Measurements from ENCODE around the gene FAM120B. TPM values are rescaled to one million over a fixed set of nuclear protein-coding genes. Genes with fewer than 3 reads are reported as not detected.

FAM120B gene
- total and polyA plus RNA-seq, 4 experiments from 2014 or later, result 22.7 to 48.6 (median 40.1) TPM

DNA sequence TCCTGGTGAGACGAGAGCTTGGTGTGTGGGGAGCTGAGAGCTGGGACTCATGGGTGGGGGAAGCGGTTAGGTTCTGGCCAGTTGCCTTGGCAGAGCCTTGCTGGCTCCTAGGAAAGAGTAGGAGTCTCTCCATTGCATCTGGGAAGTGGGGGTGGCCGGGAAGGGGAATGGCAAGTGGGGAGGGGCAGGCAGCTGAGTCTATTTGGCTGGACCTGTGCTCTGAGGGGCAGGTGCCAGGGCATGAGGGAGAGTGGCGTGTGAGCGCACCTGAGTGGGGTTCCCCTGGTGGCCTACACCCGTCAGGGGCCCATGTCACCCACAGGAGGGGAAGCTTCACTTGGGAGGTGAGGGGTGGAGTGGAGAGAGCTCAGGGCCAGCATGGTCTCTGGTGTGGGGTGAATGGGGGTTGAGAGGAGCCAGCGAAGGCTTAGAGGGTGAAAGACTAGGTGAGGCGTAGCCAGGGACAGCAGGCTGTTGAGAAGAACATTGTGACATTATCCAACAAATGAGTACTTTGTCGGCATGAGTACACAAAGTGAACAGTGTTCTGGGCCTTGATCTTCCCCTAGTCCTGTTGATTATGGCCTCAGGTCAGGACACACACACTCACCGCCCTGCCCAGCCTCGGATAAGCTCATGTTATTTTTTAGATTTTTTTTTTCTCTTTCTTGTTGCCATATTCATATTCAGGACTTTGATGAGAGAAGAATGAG lies 59.8 kb downstream of the FAM120B start:
- POLR2A ChIA-PET (ENCODE audit: partially characterized antibody), result no interaction called here

DNA sequence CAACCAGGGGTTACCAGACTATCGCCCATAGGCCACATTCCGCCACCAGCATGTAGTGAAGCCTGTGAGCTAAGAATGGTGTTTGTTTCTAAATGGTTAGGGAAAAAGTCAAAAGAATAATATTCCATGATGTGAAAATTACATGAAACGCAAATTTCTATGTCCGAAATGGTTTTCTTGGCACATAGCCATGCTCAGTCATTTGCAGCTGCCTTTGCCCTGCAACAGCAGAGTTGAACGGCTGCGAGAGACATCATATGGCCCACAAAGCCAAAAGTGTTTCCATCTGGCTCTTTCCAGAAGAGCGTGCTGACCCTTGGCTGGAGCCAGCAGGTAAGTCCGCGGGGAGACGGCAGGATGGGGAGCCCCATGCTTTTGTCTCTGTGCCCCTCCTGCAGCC lies 60.7 kb downstream of the FAM120B start:
- Mint-ChIP-seq H3K4me1 (peaks cover 0 to 7% (median 2%) of the 10 kb centered on the region in 4 donors), H3K9me3 (no peaks in the 10 kb centered on the region), H3K4me3 (no peak overlapping the region), H3K27me3 (no peaks in the 10 kb centered on the region), H3K27ac (no peak overlapping the region), H3K36me3 (peaks cover 29 to 72% of the 10 kb centered on the region in 2 donors)
- no peak overlapping the region for H3K4me3 ChIP-seq (ENCODE audit: low read length in 2 of 2)
- H3K27ac ChIP-seq (ENCODE audit: low read depth, low read length), result no peak overlapping the region
- DNase-seq, result no peak
- peaks cover 12% of the 10 kb centered on the region for H3K36me3 ChIP-seq (ENCODE audit: insufficient read depth, low read length)
- intact Hi-C loops (cut with micrococcal nuclease), result no loop called here
- ChIA-PET POLR2A (ENCODE audit: partially characterized antibody) (no interaction called here), CTCF (ENCODE audit: partially characterized antibody) (interaction anchor here (1.1 kb wide), 1 partner anchor 150 kb away, joined by 4 read pairs; no protein-coding TSS in a partner anchor)
- H3K27me3 ChIP-seq (ENCODE audit: insufficient read depth, low read length), result no peaks in the 10 kb centered on the region
- no peaks in the 10 kb centered on the region for H3K9me3 ChIP-seq (ENCODE audit: control insufficient read depth in 1 of 2, low read length in 2 of 2)
- H3K4me1 ChIP-seq (ENCODE audit: insufficient read depth, low read length), result no peaks in the 10 kb centered on the region

More for the DNA sequence above, 59.8 kb downstream of the FAM120B start:
- Histone ChIP-seq H3K27me3 (ENCODE audit: insufficient read depth, low read length) (no peaks in the 10 kb centered on the region), H3K9me3 (ENCODE audit: control insufficient read depth in 1 of 2, low read length in 2 of 2) (no peaks in the 10 kb centered on the region), H3K27ac (ENCODE audit: low read depth, low read length) (no peak overlapping the region), H3K4me3 (ENCODE audit: low read length in 2 of 2) (no peak overlapping the region), H3K4me1 (ENCODE audit: insufficient read depth, low read length) (no peaks in the 10 kb centered on the region), H3K36me3 (ENCODE audit: insufficient read depth, low read length) (peaks cover 12% of the 10 kb centered on the region)
- H3K36me3 Mint-ChIP-seq, result peaks cover 32 to 76% of the 10 kb centered on the region in 2 donors
- H3K9me3 Mint-ChIP-seq, result no peaks in the 10 kb centered on the region
- H3K4me1 Mint-ChIP-seq, result peaks cover 0 to 7% (median 2%) of the 10 kb centered on the region in 4 donors
- peak overlapping the region in 3 of 7 donors; percentile 12 to 57 (median 37) for H3K27ac Mint-ChIP-seq
- intact Hi-C loops (cut with micrococcal nuclease), result no loop called here
- H3K4me3 Mint-ChIP-seq, result no peak overlapping the region
- H3K27me3 Mint-ChIP-seq, result no peaks in the 10 kb centered on the region
- CTCF ChIA-PET (ENCODE audit: partially characterized antibody), result interaction anchor here (1.1 kb wide), 1 partner anchor 151 kb away, joined by 4 read pairs; no protein-coding TSS in a partner anchor
- DNase-seq, result no peak

DNA sequence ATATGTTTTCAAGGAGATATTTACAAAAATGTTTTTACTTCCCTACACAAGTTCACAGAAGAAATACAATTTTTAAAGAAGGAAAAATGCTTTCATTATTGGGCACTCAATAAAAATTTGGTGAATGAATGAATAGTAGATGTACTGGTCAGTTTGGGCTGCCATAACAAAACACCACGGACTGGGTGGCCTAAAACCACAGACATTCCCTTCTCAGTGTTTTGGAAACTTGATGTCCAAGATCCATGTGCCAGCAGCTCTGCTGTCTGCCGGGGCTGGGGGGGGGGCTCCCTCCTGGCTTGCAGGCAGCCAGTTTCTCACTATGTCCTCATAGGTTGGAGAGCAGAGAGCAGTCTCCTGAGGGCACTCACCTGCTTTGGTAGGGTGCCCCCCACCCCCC lies 62.0 kb downstream of the FAM120B start:
- H3K9me3 ChIP-seq (ENCODE audit: control insufficient read depth in 1 of 2, low read length in 2 of 2), result no peaks in the 10 kb centered on the region
- peaks cover 12% of the 10 kb centered on the region for H3K36me3 ChIP-seq (ENCODE audit: insufficient read depth, low read length)
- Mint-ChIP-seq H3K9me3 (no peaks in the 10 kb centered on the region), H3K27me3 (no peaks in the 10 kb centered on the region), H3K27ac (no peak overlapping the region), H3K4me3 (no peak overlapping the region), H3K4me1 (peaks cover 0 to 7% (median 2%) of the 10 kb centered on the region in 4 donors), H3K36me3 (peaks cover 28 to 69% of the 10 kb centered on the region in 2 donors)
- intact Hi-C loops (cut with micrococcal nuclease), result no loop called here
- POLR2A ChIA-PET (ENCODE audit: partially characterized antibody), result no interaction called here
- H3K27ac ChIP-seq (ENCODE audit: low read depth, low read length), result no peak overlapping the region
- CTCF ChIA-PET (ENCODE audit: partially characterized antibody), result no interaction called here
- no peaks in the 10 kb centered on the region for H3K27me3 ChIP-seq (ENCODE audit: insufficient read depth, low read length)
- no peak overlapping the region for H3K4me3 ChIP-seq (ENCODE audit: low read length in 2 of 2)
- DNase-seq, result no peak
- H3K4me1 ChIP-seq (ENCODE audit: insufficient read depth, low read length), result no peaks in the 10 kb centered on the region

DNA sequence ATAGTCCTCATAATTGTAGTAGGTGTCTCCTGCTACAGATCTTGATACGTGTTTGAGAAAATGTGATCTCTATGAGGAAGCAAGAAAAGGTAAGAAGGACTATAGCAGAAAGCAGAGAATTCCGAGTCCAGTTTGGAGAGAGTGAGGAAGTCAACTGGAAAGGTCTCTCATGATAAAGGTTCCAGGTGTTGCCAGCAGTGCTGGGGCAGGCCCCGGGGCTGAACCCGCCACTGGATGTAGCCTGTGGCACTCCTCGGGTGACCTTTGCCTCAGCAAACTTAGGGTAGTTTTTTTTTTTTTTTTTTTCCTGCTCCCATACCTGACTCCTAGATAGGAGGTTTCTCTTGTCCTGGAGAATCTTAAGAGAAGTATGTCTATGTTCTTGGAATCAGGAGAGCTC lies 62.8 kb downstream of the FAM120B start:
- H3K9me3 ChIP-seq (ENCODE audit: control insufficient read depth in 1 of 2, low read length in 2 of 2), result no peaks in the 10 kb centered on the region
- no peak for DNase-seq
- no peaks in the 10 kb centered on the region for H3K9me3 Mint-ChIP-seq
- no peaks in the 10 kb centered on the region for H3K27me3 ChIP-seq (ENCODE audit: insufficient read depth, low read length)
- H3K4me3 ChIP-seq (ENCODE audit: low read length in 2 of 2), result no peak overlapping the region
- no peak overlapping the region for H3K27ac ChIP-seq (ENCODE audit: low read depth, low read length)
- peaks cover 12% of the 10 kb centered on the region for H3K36me3 ChIP-seq (ENCODE audit: insufficient read depth, low read length)
- POLR2A ChIA-PET (ENCODE audit: partially characterized antibody), result no interaction called here
- no peaks in the 10 kb centered on the region for H3K27me3 Mint-ChIP-seq
- CTCF ChIA-PET (ENCODE audit: partially characterized antibody), result no interaction called here
- H3K36me3 Mint-ChIP-seq, result peaks cover 24 to 68% of the 10 kb centered on the region in 2 donors
- H3K4me1 Mint-ChIP-seq, result peaks cover 0 to 10% (median under 1%) of the 10 kb centered on the region in 4 donors
- peak overlapping the region in 2 of 7 donors; percentile 9 to 26 for H3K27ac Mint-ChIP-seq
- intact Hi-C loops (cut with micrococcal nuclease), result no loop called here
- H3K4me3 Mint-ChIP-seq, result no peak overlapping the region
- no peaks in the 10 kb centered on the region for H3K4me1 ChIP-seq (ENCODE audit: insufficient read depth, low read length)

DNA sequence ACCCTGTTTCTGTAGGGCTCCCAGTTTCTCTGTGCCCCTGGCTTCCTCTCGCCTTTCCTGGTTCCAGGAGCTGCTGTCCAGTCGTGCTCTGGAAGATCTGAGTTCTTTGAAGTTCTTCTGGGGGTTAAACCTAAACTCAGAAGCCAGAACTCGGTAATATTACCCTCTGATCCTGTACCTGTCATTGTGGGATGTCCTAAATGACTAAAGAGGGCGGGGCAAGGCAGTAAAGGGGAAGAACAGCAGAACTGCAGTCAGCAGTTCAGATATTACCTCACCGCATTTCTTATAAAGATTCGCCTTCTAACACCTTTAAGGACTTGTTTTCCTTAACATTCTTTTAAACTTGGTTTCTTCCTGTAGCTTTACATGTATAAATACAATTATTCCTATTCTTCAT lies 63.9 kb downstream of the FAM120B start:
- H3K27ac ChIP-seq (ENCODE audit: low read depth, low read length), result no peak overlapping the region
- H3K36me3 Mint-ChIP-seq, result peaks cover 20 to 64% of the 10 kb centered on the region in 2 donors
- POLR2A ChIA-PET (ENCODE audit: partially characterized antibody), result no interaction called here

DNA sequence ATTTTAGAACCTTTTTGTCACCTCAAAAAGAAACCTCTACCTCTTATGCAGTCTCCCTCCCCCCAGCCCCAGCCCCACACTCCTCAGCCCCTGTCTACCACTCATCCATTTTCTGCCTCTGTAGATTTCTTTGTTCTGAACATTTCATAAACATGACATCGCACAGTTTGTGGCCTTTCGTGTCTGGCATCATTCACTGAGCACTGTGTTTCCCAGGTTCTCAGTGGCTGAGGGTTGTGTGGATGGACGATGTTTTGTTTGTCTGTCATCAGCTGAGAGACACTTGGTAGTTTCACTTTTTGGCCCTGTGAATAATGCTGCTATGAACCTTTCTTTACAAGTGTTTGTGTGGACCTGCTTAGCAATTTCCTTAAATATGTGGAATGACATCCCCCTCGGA lies 64.5 kb downstream of the FAM120B start:
- H3K36me3 Mint-ChIP-seq, result peaks cover 26 to 66% of the 10 kb centered on the region in 2 donors
- no peaks in the 10 kb centered on the region for H3K9me3 Mint-ChIP-seq
- no peak overlapping the region for H3K4me3 Mint-ChIP-seq
- H3K27me3 ChIP-seq (ENCODE audit: insufficient read depth, low read length), result no peaks in the 10 kb centered on the region
- H3K36me3 ChIP-seq (ENCODE audit: insufficient read depth, low read length), result peaks cover 7% of the 10 kb centered on the region
- peaks cover 0 to 9% (median 5%) of the 10 kb centered on the region in 4 donors for H3K4me1 Mint-ChIP-seq
- H3K4me3 ChIP-seq (ENCODE audit: low read length in 2 of 2), result no peak overlapping the region
- ChIA-PET POLR2A (ENCODE audit: partially characterized antibody) (no interaction called here), CTCF (ENCODE audit: partially characterized antibody) (no interaction called here)
- intact Hi-C loops (cut with micrococcal nuclease), result no loop called here
- no peak for DNase-seq
- no peaks in the 10 kb centered on the region for H3K27me3 Mint-ChIP-seq
- H3K9me3 ChIP-seq (ENCODE audit: control insufficient read depth in 1 of 2, low read length in 2 of 2), result no peaks in the 10 kb centered on the region
- no peaks in the 10 kb centered on the region for H3K4me1 ChIP-seq (ENCODE audit: insufficient read depth, low read length)
- H3K27ac ChIP-seq (ENCODE audit: low read depth, low read length), result no peak overlapping the region
- peak overlapping the region in 1 of 7 donors; percentile 51 for H3K27ac Mint-ChIP-seq

More for the DNA sequence above, 63.9 kb downstream of the FAM120B start:
- intact Hi-C loops (cut with micrococcal nuclease), result no loop called here
- CTCF ChIA-PET (ENCODE audit: partially characterized antibody), result no interaction called here
- Histone ChIP-seq H3K27me3 (ENCODE audit: insufficient read depth, low read length) (no peaks in the 10 kb centered on the region), H3K4me3 (ENCODE audit: low read length in 2 of 2) (no peak overlapping the region), H3K36me3 (ENCODE audit: insufficient read depth, low read length) (peaks cover 7% of the 10 kb centered on the region), H3K4me1 (ENCODE audit: insufficient read depth, low read length) (no peaks in the 10 kb centered on the region), H3K9me3 (ENCODE audit: control insufficient read depth in 1 of 2, low read length in 2 of 2) (no peaks in the 10 kb centered on the region)
- H3K4me3 Mint-ChIP-seq, result no peak overlapping the region
- no peak for DNase-seq
- no peaks in the 10 kb centered on the region for H3K27me3 Mint-ChIP-seq
- peaks cover 0 to 6% (median 2%) of the 10 kb centered on the region in 4 donors for H3K4me1 Mint-ChIP-seq
- no peaks in the 10 kb centered on the region for H3K9me3 Mint-ChIP-seq
- H3K27ac Mint-ChIP-seq, result peak overlapping the region in 3 of 7 donors; percentile 15 to 65 (median 59)

DNA sequence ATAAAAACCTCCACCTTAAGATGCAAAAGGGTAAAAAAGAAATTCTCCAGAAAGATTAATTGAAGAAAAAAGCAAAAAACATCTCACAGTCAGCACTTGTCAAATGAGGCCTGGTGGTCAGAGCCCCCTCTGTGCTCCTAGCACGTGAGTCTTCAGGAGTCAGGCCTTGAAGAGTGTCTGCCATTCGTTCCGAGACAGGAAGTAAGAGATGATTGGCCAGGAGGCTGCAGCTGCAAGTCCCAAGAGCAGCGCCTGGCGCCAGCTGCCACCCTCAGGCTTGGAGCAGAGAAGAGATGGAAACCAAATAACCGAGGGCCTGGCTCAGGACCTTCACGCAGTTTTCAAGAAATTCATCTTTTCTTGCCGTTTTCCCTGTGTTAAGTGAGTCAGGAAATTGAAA lies 65.0 kb downstream of the FAM120B start:
- POLR2A ChIA-PET (ENCODE audit: partially characterized antibody), result no interaction called here
- intact Hi-C loops (cut with micrococcal nuclease), result no loop called here
- Mint-ChIP-seq H3K36me3 (peaks cover 29 to 66% of the 10 kb centered on the region in 2 donors), H3K27me3 (no peaks in the 10 kb centered on the region), H3K4me3 (no peak overlapping the region), H3K27ac (peak overlapping the region in 1 of 7 donors; percentile 51), H3K4me1 (peaks cover 0 to 13% (median 8%) of the 10 kb centered on the region in 4 donors), H3K9me3 (peaks cover 0 to 2% (median 0%) of the 10 kb centered on the region in 8 donors)
- H3K4me3 ChIP-seq (ENCODE audit: low read length in 2 of 2), result no peak overlapping the region
- H3K27ac ChIP-seq (ENCODE audit: low read depth, low read length), result no peak overlapping the region
- H3K9me3 ChIP-seq (ENCODE audit: control insufficient read depth in 1 of 2, low read length in 2 of 2), result no peaks in the 10 kb centered on the region
- no peaks in the 10 kb centered on the region for H3K4me1 ChIP-seq (ENCODE audit: insufficient read depth, low read length)
- peaks cover 7% of the 10 kb centered on the region for H3K36me3 ChIP-seq (ENCODE audit: insufficient read depth, low read length)
- no peak for DNase-seq
- CTCF ChIA-PET (ENCODE audit: partially characterized antibody), result no interaction called here
- no peaks in the 10 kb centered on the region for H3K27me3 ChIP-seq (ENCODE audit: insufficient read depth, low read length)

Data from CD4-positive, alpha-beta memory T cell (primary cell).